SK-N-MC (cell line): ENCODE results near the gene AMIGO3.

Experiments used
- DNase-seq: peaks from one replicate; pipeline ENCODE4 v3.0.0-alpha.2; 2011; ENCODE audit warnings: low read depth, low spot score
- H3K27ac ChIP-seq: fragments of 200-600 bp; sonication (generic); 2 replicates; pipeline ENCODE4 v1.5.1; 2016; ENCODE audit warnings: mixed run types
- H3K36me3 ChIP-seq: fragments of 200-600 bp; sonication (generic); 2 replicates; pipeline ENCODE4 v1.6.1; 2017; ENCODE audit warnings: antibody characterized with exemption, low read length, mixed read lengths; ENCODE audit not compliant: insufficient read depth
- H3K4me3 ChIP-seq: fragments of 200-600 bp; sonication (generic); 2 replicates; pipeline ENCODE4 v1.5.1; 2016
- H3K9ac ChIP-seq: fragments of 200-600 bp; sonication (generic); 2 replicates; pipeline ENCODE4 v1.8.0; 2017; ENCODE audit warnings: mixed run types, mixed read lengths; ENCODE audit not compliant: insufficient read length
- H3K9me3 ChIP-seq: fragments of 200-600 bp; sonication (generic); 2 replicates; pipeline ENCODE4 v1.6.1; 2017; ENCODE audit warnings: low read depth, mild to moderate bottlenecking, antibody characterized with exemption, low read length, moderate library complexity, mixed read lengths
- EZH2 ChIP-seq: fragments of 200-600 bp; sonication (generic); IDR thresholded peaks from one replicate; pipeline ENCODE4 v1.6.1; 2017; ENCODE audit warnings: antibody characterized with exemption
- FOXP2 ChIP-seq: optimal IDR thresholded peaks from 2 replicates; pipeline ENCODE3; 2011; ENCODE audit warnings: mild to moderate bottlenecking, moderate library complexity; ENCODE audit not compliant: insufficient read depth; ENCODE audit errors: extremely low read length, control extremely low read depth
- POLR2AphosphoS5 ChIP-seq: IDR thresholded peaks from 2 replicates; pipeline ENCODE4 v1.6.1; 2012; ENCODE audit warnings: mild to moderate bottlenecking, low read depth, low read length, borderline replicate concordance

The AMIGO3 gene

DNA sequence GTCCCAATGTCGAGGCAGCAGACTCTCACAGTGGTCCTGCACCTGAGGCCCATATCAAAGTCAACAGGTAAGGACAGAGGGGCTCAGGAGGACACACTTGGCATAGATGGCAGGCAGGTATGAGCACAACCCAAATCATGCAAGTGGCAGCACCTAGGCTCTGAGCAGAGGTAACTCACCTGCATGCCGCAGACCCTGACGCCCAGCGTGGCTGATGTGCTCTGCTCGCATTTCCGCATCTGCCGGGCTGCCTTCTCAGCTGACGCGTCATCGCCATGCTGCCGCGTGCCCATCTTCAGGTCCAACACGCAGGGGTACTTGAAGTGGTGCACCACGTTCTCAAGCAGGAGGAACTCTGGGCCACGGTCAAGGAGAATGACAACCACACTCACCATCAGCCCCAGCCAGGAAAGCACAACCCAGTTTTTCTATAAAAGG, 8.5 kb upstream of the AMIGO3 start:
- H3K27ac ChIP-seq = no peak overlapping the region
- H3K9ac ChIP-seq = no peak overlapping the region
- DNase-seq = no peak
- no peaks in the 10 kb centered on the region for H3K9me3 ChIP-seq
- no peak overlapping the region for H3K4me3 ChIP-seq
- H3K36me3 ChIP-seq = peaks cover 5% of the 10 kb centered on the region; the same call in 1 of the 2 replicates
- TF ChIP-seq EZH2 (no peak), FOXP2 (no peak), POLR2AphosphoS5 (no peak)

DNA sequence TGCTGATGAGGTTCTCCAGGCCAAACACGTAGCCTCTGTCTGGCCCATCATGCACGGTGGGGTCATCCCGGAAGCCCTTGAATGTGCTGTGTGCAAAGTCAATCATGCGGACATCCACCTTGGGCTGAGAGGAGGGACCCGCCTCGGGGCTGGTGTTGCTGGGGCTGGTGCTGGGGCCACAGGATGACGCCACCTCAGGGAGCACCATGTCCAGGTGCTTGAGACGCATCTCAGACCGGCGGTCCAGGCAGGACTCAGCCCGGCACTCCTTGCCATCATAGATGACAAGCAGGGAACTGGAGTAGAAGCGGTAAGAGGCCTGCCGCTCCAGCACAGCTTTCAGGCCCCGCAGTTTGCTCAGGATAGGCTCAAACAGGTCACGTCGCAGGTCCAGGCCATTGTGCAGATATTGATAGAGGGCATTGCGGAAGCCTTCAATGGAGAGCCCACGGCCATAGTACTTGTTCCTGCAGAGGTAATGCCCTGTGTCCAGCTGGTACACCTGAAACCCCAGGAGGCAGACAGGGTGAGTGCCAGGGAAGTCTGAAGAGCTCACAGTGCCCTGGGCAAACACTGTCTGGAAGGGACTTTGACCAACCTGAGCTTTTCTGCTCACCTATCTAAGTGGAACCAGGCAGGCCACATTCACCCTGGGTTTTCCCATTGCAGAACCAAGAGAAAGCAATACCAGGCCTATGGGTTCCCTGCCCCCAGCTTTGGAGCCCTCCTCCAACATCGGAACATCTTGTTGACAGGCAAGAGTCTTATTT, 7.9 kb upstream of the AMIGO3 start:
- no peak for DNase-seq
- TF ChIP-seq EZH2 (no peak), FOXP2 (no peak), POLR2AphosphoS5 (no peak)
- H3K9me3 ChIP-seq = no peaks in the 10 kb centered on the region
- H3K27ac ChIP-seq = no peak overlapping the region
- no peak overlapping the region for H3K4me3 ChIP-seq
- no peak overlapping the region for H3K9ac ChIP-seq
- no peaks in the 10 kb centered on the region; the same call in 1 of the 2 replicates for H3K36me3 ChIP-seq

DNA sequence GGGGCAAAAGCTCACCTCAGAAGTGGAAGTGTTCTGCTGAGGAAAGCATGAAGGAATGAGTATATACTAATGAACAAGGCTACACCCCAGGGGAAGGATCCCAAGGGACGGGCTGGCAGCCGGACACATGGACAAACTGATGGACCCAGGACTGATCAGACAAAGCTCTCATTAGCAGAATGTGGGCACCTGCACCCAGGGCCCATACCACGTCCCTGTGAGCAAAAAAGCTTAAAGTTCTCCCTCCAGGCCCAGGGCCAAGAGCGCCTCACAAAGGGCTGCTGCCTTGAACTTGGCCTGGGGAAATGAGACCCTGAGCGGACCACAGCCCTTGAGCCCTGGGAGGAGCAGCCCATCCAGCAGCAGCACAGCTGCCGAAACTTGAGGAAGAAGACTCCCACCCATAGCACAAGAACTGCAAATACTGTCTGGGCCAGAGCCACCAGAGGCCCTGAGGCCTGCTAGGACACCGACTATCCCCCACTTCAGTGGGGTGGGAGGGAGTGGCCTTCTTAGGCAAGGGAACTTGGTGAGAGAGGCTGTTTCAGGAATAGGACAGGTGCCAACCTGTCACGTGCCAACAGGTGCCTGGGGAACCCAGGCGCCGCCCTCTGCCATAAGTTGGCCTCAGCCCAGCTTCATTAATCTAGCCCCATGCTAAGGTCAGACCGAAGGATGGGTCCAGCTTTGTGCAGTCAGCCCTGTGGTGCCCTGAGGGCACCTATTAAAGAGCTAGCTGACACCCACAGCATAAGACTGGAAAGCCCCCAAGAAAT, 6.6 kb upstream of the AMIGO3 start:
- H3K4me3 ChIP-seq = no peak overlapping the region
- TF ChIP-seq POLR2AphosphoS5 (no peak), EZH2 (no peak), FOXP2 (no peak)
- no peak for DNase-seq
- no peak overlapping the region for H3K9ac ChIP-seq
- no peak overlapping the region for H3K27ac ChIP-seq
- H3K36me3 ChIP-seq = no peaks in the 10 kb centered on the region; the same call in 1 of the 2 replicates
- H3K9me3 ChIP-seq = no peaks in the 10 kb centered on the region

DNA sequence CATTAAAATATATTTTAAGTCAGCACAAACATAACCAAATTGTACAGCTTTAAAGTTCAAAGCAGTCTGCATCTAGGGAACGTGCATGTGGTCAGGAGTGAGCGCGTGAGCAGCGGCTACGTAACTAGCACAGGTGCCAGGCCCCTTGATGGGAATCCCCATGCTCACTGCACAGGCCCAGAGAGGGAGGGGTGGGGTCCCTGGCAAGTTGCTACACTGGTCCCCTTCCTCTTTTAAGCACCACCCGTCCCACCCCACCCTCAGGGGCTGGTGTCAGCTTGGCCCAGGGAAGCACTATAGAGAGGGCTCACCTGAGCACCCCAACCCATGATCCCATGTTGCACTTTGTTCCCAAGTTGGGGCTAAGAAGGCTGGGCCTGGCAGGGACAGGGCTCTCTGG, 5.1 kb upstream of the AMIGO3 start:
- no peak overlapping the region for H3K27ac ChIP-seq
- DNase-seq = no peak
- TF ChIP-seq FOXP2 (no peak), EZH2 (no peak), POLR2AphosphoS5 (no peak)
- H3K9ac ChIP-seq = peak overlapping the region; percentile 82
- H3K9me3 ChIP-seq = no peaks in the 10 kb centered on the region
- no peaks in the 10 kb centered on the region; the same call in 1 of the 2 replicates for H3K36me3 ChIP-seq
- H3K4me3 ChIP-seq = peak overlapping the region; percentile 84

DNA sequence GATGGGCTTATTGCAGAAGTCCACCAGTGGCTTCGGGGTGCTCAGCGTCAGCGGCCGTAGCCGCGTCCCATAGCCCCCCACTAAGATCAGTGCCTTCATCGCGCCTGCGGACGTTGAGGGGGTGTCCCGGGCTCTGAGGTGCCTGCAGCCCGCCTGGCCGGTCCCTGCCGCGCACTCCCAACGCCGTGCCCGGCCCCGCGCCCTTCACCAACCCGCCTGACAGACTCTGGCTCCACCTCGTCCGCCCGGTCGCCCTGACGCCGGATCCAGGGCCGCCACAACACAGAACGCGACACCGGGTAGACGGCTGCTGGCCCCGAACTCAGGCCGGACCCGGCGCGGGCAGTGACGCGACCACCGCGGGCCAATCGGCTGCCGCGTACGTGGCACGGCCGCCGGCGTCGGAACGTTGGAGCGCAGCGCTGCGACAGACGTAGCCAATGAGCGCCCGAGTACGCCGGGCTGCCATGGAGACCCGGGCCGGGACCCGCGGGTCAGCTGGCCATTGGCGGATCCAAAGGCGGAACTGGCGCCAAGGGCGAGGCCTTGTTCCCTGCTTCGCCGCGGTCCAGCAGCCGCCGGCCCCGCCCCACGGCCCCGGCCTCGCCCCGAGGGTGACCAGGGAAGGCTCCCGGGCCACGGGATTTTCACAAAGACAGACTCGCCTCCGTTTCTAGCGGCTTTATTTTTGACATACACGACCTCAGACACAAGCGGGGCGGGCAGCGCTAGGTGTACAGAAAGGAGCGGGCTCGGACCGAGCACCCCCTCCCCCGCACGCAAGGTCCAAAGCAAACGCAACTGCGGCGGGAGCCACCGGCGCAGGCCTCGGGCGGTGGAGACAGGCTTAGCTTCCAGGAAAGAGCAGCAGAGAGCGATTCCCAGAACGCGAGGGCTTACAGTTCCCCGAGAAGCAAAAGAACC, 4.4 kb upstream of the AMIGO3 start, which contains the start of gene GMPPB:
Gene GMPPB, minus strand, starts transcription at position 324 of the 924 bp plus-strand sequence. Its CDS starts 225 bp downstream, at position 99.
- no peaks in the 10 kb centered on the region; the same call in 1 of the 2 replicates for H3K36me3 ChIP-seq
- no peak for DNase-seq

DNA sequence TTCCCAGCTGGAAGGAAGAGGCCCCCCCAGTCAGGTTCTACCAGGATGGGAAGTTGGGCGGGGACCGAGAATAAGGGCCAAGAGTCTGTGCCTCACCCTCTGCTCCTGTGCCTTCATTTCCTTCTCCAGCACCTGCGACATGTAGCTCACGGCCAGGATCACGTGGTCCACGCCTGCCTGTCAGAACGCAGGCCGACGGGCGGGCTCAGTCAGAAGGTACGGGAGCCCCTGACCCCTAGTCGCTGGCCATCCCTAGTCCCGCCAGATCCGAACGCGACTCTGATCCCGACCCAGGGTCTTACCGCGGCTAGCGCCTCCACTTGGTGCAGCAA, 3.8 kb upstream of the AMIGO3 start:
- Histone ChIP-seq H3K9ac (peak overlapping the region; percentile 86), H3K27ac (no peak overlapping the region; the same call in 1 of the 2 replicates), H3K4me3 (peak overlapping the region; percentile 84), H3K36me3 (no peaks in the 10 kb centered on the region; the same call in 1 of the 2 replicates), H3K9me3 (no peaks in the 10 kb centered on the region)
- DNase-seq = no peak
- TF ChIP-seq EZH2 (no peak), FOXP2 (no peak)

More for the DNA sequence above, 4.4 kb upstream of the AMIGO3 start, which contains the start of gene GMPPB:
- peak within 1 kb of the TSS; percentile 84 for H3K4me3 ChIP-seq
- peak within 1 kb of the TSS; percentile 86 for H3K9ac ChIP-seq
- TF ChIP-seq POLR2AphosphoS5 (peak; percentile 73), FOXP2 (no peak)
- no peaks in the 10 kb centered on the region for H3K9me3 ChIP-seq
- H3K27ac ChIP-seq = peak within 1 kb of the TSS; percentile 36; the same call in 1 of the 2 replicates

DNA sequence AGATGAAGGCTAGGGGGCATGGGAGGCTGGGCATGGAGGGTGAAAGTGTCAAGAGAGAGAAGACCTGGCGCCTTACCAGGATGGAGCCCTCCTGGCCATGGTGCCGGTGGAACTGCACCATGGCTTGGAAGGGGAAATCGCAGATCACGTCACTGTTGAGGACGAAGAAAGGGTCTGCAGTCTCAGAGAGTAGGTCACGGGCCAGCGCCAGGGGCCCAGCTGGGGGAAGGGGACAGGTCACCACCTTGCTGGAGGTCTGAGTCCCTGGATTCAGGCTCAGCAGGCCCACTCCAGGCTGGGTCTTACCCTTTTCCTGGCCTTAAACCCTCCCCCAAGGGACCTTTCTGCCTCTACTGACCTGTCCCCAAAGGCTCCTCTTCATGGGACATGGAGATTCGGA, 3.4 kb upstream of the AMIGO3 start:
- no peaks in the 10 kb centered on the region for H3K9me3 ChIP-seq
- H3K4me3 ChIP-seq = peak overlapping the region; percentile 84
- peak overlapping the region; percentile 86 for H3K9ac ChIP-seq
- DNase-seq = no peak
- TF ChIP-seq POLR2AphosphoS5 = no peak
- no peak for TF ChIP-seq EZH2
- TF ChIP-seq FOXP2 = no peak
- no peaks in the 10 kb centered on the region; the same call in 1 of the 2 replicates for H3K36me3 ChIP-seq
- no peak overlapping the region for H3K27ac ChIP-seq

DNA sequence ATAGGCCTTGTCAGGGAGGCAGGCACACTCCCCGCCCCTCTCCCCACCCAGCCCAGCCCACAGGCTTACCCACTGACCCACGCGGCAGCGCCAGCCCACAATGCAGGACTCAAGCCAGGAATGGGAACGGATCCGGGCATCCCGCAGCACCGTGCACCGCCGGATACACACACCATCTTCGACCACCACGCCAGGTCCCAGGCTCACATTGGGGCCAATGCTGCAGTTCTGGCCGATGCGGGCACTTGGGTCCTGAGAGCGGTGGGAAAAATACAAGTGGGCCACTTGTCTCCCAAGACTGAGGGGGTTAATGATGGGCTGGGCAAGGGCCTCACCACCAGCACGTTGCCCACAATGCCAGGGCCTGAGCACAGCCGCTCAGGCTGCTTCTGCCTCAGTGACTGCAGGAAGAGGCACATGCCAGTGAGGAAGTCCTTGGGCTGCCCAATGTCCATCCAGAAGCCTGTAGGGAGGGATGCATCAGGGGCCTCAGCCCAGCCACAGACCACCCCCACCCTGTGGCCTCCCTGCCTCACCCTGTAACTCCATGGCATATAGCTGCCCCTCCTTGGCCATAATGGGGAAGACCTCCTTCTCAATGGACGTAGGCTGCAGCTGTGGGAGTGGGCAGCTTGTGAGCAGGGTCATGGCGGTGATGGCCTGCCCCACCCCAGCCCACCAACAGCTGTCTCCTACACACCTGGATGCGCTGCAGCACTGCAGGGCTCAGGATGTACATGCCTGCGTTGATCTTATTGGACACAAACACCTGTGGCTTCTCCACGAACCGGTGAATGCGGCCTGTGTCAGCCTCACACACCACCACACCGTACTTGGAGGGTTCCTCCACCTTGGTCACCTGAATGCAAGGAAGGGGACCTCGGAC, 2.7 kb upstream of the AMIGO3 start:
- H3K4me3 ChIP-seq = no peak overlapping the region
- TF ChIP-seq FOXP2 (no peak), EZH2 (no peak), POLR2AphosphoS5 (no peak)
- no peaks in the 10 kb centered on the region; the same call in 1 of the 2 replicates for H3K36me3 ChIP-seq
- H3K9ac ChIP-seq = no peak overlapping the region
- H3K9me3 ChIP-seq = no peaks in the 10 kb centered on the region
- DNase-seq = no peak
- no peak overlapping the region for H3K27ac ChIP-seq
